Measurements from ENCODE around the gene RPS16. TPM values are rescaled to one million over a fixed set of nuclear protein-coding genes. Genes with fewer than 3 reads are reported as not detected.

Gene RPS16
- total RNA-seq, 1 experiment from 2014 or later, result 315 TPM

DNA sequence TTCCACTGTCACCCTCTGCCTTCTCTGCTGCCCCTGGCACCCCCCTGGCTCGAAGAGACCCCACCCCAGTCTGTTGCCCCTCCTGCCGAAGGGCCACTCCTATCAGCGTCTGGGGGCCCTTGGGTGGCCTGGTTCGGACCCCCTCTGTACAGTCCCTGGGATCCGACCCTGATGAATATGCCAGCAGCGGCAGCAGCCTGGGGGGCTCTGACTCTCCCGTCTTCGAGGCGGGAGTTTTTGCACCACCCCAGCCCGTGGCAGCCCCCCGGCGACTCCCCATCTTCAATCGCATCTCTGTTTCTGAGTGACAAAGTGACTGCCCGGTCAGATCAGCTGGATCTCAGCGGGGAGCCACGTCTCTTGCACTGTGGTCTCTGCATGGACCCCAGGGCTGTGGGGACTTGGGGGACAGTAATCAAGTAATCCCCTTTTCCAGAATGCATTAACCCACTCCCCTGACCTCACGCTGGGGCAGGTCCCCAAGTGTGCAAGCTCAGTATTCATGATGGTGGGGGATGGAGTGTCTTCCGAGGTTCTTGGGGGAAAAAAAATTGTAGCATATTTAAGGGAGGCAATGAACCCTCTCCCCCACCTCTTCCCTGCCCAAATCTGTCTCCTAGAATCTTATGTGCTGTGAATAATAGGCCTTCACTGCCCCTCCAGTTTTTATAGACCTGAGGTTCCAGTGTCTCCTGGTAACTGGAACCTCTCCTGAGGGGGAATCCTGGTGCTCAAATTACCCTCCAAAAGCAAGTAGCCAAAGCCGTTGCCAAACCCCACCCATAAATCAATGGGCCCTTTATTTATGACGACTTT is 27.1 kb downstream of the RPS16 start:
- DNase-seq (ENCODE audit: low read depth), result no peak

DNA sequence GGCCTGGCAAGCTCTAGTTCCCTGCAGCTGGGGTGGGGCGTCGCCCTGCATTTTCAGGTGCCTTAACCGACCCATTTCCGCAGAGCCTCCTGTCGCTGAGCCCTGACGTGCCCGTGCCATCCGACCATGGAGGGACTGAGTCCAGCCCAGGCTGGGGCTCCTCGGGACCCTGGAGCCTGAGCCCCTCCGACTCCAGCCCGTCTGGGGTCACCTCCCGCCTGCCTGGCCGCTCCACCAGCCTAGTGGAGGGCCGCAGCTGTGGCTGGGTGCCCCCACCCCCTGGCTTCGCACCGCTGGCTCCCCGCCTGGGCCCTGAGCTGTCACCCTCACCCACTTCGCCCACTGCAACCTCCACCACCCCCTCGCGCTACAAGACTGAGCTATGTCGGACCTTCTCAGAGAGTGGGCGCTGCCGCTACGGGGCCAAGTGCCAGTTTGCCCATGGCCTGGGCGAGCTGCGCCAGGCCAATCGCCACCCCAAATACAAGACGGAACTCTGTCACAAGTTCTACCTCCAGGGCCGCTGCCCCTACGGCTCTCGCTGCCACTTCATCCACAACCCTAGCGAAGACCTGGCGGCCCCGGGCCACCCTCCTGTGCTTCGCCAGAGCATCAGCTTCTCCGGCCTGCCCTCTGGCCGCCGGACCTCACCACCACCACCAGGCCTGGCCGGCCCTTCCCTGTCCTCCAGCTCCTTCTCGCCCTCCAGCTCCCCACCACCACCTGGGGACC is 27.9 kb downstream of the RPS16 start:
- no peak for DNase-seq (ENCODE audit: low read depth)

DNA sequence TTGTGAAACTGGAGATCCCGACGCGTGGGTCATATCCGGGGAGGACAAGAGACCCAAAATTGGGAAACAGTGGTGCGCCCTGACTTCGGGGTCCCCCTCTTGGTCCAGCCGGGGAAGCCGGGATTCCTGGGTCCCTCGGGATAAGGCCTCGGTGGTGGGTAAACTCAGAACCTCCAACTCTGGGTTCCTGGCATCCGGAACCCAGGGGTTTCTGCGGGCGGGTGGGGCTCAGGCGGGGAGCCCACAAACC is 28.4 kb downstream of the RPS16 start:
- DNase-seq (ENCODE audit: low read depth), result no peak

DNA sequence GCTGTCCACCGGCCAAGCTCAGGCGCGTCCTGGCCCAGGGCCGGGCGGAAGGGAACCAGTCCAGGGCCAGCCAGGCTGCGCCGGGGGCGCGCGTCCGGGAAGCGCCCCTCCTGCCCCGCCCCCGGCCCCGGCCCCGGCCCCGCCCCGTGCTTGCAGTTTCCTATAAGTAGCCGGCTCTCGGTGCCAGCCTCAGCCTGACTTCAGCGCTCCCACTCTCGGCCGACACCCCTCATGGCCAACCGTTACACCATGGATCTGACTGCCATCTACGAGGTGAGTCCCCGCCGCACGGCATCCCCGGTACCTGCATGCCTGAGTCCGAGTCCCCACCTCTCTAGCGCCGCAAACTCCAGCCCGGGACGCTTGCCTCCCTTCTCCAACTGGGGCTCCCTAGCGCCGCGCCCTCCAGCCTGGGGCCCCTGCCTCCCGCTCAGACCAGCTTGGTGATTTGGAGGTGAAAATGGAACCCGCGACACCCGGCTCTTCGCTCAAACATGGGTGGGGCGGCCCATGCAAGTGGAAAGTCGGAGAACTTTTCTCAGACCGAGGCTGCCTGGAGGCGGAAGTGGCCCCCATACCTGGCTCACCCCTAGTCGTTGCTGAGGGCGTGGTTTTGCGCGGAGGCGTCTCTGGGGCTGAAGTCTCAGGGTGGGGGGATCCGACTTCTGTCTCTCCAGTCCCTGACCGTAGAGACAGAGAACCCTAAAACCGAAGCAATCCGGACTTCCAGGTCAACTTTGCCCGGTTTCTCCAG is 28.9 kb downstream of the RPS16 start, which contains the start of gene ZFP36:
Gene ZFP36, plus strand, starts transcription at position 192 of the 754 bp plus-strand sequence. Its CDS starts 58 bp downstream, at position 250.
- DNase-seq (ENCODE audit: low read depth), result peak; percentile 64

DNA sequence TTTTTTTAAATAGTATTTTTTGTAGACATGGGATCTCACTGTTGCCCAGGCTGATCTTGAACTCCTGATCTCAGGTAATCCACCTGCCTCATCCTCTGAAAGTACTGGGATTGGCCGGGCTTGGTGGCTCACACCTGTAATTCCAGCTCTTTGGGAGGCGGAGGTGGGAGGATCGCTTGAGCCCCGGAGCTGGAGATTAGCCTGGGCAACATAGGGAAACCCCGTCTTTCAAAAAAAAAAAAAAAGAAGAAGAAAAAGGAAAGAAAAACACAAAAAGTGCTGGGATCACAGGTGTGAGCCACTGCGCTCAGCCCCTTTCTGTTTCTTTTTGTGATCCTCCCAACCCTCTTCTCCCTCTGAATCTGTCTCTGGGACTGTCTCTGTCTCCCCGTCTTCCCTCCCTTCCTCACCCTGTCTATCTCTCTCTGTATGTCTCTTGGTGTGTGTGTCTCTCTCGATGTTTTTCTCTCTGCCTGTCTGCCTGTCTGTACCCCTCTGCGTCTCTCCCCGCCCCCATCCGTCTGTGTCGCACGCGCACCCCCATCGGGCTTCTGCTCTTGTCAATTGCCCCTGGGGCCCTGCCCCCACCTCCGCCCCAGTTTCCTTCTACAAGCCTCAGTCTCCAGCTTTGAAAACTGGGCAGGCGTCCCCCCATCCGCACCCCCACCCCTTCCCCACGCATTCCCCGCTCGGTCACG is 29.6 kb downstream of the RPS16 start:
- DNase-seq (ENCODE audit: low read depth), result peak; percentile 21

DNA sequence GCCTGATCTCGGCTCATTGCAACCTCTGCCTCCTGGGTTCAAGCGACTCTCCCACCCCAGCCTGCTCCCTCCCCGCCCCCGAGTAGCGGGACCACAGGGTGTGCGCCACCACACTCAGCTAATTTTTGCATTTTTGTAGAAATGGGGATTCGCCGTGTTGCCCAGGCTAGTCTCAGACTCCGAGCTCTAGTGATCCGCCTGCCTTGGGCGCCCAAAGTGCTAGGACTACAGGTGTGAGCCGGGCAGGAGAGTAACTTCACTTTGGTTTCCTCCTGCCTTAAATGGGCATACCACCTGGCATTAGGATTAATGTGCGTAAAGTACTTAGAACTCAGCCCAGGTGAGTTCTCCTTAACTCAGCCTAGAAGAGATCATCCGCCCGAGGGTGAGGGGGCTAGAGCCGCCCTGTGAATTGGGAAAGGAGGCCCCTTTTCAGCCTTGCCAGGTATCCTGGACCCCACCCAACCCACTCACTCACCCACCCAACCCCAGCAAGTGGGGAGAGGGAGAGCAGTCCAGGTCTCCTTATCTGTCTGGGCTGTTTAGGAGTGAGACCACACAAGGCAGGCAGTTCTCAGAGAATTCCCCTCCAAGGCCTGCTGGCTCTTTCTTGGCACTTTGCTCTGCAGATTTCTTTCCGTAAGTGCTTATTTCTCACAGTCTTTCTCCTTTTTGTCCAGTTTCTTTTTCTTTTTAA is 30.3 kb downstream of the RPS16 start:
- DNase-seq (ENCODE audit: low read depth), result no peak

DNA sequence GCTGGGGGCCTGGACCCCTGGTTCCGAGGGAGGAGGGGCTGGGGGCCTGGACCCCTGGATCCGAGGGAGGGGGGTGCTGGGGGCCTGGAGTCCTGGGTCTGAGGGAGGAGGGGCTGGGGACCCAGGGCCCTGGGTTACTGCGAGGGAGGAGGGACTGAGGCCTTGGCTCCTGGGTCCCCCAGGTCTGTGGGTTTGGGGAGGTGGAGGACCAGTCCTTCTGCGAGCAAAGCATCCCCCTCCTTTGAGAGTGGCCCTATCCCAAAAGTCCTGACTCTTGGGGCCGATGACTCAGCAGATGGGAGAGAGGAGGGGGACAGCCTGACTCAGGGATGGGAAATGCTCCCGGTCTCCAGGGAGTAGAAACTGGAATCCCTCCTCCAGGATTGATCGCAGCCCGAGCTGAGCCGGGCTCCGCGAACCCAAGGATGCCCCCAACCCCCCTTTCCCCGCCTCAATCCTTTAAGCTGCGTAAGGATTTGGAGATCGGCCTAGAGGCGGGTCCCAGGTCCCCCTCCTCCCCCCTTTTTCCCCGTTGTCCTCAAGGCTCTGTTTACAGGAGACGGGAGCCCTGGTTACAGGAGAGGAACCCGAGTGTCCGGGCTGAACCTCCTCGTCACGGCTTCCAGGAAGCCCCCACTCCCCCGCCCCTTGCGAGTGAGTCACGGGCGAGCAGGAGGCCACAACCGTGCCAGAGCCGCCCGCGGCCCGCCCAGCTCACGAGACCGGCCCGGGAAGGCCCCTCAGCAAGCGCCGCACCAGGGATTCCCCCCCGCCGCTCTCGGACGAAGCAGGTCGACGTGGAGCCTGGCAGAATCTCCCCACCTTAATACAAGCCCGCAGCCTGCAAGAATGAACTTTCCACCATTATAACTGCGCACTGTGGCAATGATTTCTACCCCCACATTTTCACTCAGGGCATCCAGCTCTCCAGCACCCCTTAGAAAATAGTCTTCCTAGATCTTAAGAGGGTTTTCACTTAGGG is 32.1 kb downstream of the RPS16 start:
- peak; percentile 97 for DNase-seq (ENCODE audit: low read depth)

DNA sequence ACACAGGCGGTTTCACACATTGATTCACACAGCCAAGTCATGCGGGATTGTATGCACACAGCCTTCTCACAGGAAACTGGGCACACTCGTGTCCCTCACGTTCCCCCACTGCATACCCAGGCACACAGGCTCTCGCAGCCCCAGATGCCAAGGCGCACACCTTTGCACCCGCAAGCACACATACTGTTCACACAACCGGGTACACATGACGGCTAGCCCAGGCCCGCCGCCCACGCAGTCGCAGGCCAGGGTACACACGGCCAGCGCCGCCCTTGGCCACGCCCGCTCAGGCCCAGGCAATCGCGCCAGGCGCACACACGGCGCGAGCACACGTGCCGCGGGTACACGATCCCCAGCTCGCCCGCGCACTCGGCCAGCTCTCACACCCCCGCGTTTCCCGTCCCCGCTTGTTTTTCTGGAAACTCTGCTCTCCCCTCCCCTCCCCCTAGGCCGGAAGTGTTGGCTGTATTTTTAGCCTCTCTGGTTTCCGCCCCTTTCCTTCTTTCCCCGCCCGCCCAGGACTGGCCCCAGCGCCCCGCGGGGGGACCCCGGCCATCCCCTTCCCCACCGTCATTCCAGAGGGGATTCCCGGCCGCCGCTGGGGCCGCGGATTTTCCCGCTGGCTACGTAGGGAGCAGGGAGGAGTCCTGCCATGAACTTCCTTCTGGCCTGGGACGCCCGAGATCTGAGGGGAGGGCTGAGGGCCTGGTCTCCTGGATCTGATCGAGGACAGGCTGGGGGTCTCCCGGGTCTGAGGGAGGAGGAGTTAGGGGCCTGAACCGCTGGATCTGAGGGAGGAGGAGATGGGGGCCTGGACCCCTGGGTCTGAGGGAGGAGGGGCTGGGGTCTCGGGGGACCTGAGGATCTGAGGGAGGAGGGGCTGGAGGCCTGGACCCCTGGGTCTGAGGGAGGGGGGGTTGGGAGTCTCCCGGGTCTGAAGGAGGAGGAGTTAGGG is 33.1 kb downstream of the RPS16 start:
- DNase-seq (ENCODE audit: low read depth), result peak; percentile 78

DNA sequence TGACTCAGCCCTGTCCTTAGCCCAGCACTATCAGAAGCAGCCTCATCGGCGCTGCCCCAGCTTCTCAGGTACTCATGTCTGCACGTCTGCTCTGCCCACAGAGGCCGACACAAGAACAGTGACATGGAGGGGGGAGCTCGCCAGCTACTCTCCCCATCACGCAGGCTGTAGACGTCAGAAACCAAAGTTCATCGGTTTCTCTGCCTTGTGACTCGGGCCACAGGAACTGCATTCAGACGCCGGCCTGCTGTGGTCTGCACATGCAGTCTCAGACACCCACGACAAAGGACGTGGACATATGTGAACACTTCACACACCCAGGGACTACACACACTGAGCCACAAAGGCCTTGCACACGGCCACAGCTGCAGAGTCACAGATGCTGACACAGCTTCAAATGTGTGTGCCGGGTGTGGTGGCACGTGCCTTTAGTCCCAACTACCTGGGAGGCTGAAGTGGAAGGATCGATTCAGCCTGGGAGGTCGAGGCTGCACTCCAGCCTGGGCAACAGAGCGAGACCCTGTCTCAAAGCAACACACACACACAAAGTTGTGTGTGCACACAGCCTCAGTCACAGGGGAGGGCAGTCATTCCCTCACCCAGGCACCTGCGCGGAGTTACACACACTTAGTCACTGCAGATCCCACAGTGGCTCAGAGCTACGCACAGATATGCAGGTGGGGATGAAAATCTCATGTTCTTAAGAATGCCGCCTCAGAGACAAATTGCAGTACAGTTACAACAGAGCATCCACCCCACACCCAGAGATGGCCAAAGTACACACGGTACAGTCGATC is 34.0 kb downstream of the RPS16 start:
- peak; percentile 61 for DNase-seq (ENCODE audit: low read depth)

DNA sequence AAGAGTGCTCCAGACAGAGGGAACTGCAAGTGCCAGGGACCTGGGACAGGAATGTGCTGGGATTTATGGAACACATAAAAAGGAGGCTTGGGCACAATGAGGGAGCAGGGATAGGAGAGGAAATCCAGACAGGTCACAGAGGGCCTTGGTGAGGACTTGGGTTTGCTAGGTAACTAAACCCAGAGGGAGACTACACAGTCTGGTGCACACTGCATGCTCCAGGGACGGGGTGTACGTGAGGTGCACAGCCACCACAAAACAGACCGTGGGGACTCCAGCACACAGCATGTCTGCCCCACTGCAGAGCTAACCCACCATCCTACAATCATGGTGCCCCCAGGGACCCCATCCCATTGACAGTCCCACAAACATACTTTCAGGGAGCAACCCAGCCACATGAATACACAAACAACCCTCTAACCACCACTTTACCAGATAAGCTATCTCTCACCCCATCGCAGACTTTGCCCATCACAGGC is 34.6 kb downstream of the RPS16 start:
- DNase-seq (ENCODE audit: low read depth), result no peak

DNA sequence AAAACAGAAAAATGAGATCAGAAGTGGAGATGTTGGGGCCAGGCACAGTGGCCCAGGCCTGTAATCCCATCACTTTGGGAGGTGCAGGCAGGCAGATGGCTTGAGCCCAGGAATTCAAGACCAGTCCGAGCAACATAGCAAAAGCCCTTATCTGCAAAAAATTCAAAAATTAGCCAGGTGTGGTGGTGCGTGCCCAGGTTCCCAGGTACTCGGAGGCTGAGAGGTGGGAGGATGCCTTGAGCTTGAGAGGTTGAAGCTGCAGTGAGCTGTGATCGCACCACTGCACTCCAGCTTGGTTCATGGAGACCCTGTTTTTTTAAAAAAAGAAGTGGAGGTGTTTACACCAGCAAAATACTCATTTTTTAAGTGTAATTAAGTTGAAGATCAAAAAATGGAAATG is 35.7 kb downstream of the RPS16 start:
- no peak for DNase-seq (ENCODE audit: low read depth)

DNA sequence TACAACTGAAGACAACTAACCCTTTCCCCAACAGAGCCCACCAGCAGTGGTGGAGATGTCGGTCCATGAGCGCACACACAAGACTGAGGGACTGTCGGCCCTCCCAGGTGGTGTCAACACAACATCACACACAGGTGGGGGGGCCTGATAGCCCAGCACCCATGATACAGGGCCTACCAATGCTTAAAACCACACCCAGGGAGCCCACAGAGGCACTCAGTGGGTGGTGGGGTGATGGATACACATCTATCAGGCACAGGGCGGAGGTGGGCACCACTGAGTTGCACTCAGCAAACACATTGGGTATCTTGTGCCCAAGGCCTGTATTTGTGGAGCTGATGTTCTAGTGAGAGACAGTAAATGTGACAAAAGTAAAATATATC is 36.1 kb downstream of the RPS16 start:
- no peak for DNase-seq (ENCODE audit: low read depth)

DNA sequence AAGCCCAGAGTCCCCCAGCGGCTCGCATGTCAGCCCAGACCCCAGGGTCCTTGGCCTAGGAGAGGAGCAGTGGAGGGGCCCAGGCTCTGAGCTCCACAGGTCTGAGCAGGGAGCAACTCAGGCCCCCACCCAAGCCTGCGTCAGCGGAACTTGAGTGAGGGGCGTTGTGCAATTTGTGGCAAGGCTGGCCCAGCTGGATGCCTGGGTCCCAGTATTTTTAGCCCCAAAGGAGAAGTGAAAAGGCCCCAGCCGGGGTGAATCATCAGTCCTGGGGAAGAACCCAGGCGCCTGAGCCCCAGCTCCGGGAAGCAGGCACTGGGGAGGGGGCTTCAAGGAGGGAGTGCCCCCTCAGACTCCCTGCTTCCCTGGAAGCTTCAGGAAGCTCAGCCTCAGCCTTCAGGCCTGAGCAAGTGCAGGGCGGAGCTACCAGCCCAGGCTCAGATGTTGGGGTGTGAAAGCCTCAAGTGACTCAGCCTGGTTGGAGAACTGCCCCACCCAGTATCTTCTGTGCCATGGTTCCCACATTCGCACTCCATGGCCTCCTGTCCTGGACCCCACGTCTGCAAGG is 37.4 kb downstream of the RPS16 start:
- DNase-seq (ENCODE audit: low read depth), result peak; percentile 78

DNA sequence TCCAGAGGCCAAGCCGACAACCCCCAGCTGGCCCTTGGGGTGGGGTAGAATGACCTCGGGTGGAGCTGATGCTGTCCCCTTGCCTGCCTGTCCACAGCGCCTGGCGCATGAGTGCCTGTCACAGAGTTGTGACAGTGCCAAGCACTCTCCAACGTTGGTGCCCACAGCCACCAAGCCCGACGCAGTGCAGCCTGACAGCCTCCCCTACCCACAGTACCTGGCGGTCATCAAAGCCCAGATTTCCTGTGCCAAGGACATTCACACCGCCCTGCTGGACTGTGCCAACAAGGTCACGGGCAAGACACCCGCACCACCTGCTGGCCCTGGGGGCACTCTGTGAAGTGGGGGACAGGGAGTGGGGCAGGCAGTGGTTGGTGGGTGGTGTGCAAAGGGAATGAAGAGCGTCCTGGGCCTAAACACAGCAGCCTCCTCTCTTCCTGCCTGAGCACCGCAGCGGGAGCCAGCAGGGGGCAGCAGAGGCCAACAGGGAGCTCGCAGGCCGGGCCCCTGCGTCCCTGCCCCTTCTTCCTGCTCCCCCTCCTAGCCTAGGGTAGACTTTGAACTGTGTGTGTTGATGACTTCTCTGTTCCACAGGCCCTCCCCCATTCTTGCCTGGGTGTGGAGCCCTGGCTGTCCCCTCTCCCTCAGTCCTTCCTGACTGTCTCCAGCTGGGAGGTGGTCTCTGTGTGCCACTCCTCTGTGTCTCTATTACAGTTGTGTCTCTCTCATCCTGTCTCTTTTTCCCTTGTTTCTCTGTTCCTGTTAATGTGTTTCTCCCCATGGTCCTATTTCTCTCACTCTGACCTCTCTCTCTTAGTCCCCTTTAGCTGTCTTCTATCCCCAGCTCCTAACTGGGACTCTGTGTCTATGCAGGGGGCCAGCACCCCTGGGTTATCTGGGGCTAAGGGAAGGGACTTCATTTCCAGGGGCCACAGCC is 38.1 kb downstream of the RPS16 start:
- DNase-seq (ENCODE audit: low read depth), result peak; percentile 89

DNA sequence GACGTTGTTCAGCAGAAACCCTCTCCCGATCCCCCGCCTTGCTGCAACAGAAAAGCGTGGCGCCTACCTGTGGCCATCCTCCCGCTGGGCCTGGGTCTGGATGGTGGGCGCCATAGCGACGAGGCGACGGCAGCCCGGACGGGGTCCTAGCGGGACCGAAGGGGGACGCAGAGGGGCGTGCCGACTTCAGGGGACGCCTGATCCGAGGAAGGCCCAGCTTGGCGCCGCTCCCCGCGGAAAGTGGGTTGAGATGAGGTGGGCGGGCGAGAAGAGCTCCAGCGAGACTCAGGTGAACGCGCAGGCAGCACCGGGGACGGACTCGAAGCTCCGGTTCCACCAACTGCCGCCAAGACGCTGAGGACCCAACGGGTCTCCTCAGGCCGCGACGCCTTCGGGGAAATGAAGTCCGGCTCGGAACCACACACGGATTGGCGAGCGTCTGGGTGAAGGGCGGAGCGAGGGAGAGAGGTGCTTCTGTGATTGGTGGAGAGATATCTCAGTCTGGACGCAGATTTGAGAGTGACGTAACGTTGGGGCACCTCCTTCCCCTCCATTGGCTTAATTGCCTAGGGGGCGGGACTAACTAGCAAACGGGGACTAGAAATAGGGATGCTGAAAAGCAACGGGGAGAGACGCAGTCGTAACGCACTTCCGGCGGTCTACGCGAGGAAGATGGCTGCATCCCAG is 44.9 kb downstream of the RPS16 start, which contains the start of the genes MED29 and PAF1:
Gene MED29, plus strand, starts transcription at position 628 of the 687 bp plus-strand sequence. Its CDS starts 45 bp downstream, at position 673.
Gene PAF1, minus strand, starts transcription at position 356 of the 687 bp plus-strand sequence. Its CDS starts 242 bp downstream, at position 114.
- DNase-seq (ENCODE audit: low read depth), result peak; percentile 100

All from HT1080 (cell line).